Ureter (tissue), 1 donor: ENCODE data around the gene PCBP4. TPM values are rescaled to one million over a fixed set of nuclear protein-coding genes. Genes with fewer than 3 reads are reported as not detected.

Experiments used
- DNase-seq: peaks from one replicate; pipeline ENCODE4 v3.0.0-alpha.2; 2020; ENCODE audit warnings: low spot score
- total RNA-seq: library from RNA; stranded (reverse); gene quantifications from one replicate; pipeline ENCODE4 v1.2.4, GENCODE V29; 2023
- donor health status: DM: yes; HTN: yes; CAD: no.

The PCBP4 gene
- total RNA-seq, 1 donor from 2014 or later = 40.8 TPM

DNA sequence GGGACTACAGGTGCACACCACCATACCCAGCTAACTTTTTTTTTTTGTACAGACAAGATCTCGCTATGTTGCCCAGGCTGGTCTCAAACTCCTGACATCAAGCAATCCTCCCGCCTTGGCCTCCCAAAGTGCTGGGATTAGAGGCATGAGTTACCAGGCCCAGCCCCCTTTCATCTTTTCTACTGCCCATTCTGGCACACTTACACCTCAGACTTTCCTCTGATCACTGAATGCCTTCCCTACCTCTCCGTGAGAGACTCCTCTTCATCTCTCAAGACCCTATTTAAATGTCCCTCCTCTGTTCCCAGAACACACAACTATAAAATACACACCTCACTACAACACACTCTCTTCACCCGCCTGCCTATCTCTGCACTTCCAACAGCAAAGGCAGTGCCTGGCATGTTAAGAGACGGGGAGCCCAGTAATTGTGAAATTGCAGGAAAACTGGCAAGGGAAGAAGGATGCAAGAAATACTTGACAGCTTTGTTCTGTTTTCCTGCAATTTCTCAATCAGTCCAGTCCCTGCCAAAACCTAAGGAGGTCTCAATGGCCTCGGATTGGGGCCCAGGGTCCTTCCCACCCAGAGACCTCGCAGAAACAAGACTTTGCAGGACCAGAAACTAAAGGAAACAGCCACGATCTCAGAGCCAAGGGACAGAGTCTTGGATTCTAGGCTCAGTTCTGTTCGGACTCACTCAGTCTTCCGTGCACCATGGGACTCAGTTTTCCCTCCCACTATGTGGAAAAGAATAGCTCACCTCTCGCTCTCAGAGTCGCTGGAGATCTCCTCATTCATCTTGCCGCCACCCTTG lies 26.4 kb downstream of the PCBP4 start:
- DNase-seq = peak; percentile 39

DNA sequence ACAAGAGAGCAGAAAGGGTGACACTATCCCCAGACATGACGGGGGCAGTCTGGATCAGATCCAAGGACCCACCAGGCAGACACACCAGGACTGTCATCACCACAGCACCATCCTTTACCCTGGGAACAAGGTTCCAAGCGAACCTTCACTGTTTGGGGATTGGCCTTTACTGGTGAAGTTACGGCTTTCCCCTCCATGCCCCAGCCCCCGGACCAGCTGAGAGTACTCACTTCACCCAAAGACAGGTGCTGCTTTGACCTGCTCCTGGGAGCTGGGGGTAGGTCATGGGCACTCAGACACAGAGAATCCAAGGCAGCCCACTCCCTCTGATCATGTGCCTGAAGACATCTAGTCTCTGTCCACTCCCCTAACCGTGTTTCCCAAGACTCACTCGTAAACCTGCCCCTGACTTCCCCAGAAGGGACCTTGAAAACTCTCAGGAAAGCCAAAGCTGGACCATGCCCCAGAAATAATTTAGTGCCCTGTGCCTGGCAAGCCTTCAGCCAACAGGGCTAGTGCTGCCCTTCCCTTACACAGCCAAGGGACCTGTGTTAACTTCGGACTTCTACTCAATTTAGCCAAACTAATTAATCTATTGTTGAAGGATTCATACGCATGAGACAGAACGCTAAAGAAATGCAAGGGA lies 28.4 kb downstream of the PCBP4 start:
- peak; percentile 37 for DNase-seq

DNA sequence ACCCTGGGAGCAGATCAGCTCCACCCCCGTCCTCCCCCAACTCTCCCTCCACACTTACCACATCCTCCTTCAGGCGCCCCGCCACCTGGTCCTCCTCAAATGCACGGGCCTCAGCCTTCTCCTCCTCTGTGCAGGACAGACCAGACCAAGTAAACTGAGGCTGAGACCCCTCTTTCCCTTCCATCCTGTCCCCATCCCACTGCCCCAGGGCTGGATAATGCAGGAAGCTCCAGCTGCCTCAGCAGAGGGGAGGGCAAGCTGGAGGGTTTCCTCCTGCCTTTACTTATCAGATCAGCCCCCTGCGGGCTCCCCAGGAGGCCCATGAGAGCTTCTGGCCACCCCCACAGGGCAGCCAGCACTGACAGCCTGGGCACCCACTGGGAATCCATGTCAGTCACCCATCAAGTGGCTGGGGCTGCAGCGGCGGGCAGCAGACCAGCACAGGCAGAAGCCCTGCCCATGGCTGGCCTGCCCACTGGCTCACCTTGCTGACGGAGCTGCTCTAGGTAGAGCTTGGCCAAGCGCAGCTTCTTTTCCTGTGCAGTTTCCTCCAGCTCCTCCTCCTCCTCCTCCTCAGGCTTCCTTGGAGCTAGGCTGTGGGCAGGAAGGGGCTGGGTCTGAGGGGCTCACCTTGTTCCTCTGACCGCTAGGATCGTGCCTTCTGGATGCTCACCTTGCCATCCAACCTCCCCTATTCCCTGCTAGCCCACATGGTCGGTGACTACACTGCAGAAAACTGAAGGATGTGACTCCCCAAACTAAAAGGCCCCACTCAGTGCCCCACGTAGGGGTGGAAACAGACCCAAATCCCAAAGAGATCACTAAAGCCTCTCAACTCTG lies 29.4 kb downstream of the PCBP4 start:
- DNase-seq = peak; percentile 30

DNA sequence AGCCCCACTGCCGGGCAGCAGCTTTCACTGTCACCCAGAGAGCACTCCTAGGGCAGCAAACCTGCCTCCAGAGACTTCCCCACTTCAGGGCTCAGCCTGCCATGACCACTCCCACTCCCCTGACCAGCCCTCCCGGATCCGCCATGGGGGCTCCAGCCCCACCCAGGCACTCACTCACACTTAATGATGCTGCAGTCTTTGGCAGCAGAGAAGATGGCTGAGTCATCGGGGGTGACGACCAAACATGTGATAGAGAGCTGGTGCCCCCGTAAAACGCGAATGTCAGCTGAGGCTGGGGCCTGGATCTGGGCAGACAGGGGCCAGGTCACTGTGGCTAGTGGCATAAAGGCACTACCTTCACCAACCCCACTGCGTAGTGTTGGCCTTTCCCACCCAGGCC lies 30.2 kb downstream of the PCBP4 start:
- DNase-seq = peak; percentile 31

DNA sequence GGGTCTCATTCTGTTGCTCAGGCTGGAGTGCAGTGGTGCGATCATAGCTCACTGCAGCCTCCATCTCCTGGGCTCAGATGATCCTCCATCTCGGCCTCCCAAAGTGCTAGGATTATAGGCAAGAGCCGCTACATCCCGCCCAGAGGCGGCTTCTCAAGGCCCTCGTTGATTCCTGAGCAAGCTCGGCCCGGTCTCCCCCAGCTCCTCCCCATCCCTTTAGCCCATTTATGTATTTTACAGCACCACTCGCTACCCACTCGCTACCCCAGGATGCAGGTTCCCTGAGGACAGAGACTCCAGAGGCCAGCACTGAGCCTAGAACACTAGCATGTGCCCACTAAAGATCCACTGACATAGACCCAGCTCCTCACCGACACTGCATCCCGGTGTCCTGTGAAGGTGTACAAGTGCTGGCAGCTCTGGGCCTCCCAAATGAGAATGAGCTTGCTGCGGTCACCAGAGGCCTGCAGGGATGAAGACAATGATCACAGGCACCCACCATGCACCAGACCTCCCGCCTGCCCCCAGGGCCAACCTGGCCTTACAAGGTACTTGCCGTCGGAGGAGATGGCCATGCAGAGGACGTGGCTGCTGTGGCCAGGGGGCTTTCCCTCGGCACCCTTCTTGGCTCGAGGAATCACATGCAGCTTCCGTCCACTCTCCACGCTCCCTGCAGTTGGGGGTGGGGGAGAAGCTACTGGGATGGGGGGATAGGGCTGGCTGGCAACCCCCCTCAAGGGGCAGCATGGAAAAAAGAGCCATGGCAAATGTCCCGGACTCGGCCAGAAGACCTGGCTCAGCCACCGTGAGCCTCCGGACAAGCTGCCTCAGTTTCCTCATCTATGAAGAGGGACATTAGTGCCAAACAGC lies 31.1 kb downstream of the PCBP4 start:
- DNase-seq = peak; percentile 34

DNA sequence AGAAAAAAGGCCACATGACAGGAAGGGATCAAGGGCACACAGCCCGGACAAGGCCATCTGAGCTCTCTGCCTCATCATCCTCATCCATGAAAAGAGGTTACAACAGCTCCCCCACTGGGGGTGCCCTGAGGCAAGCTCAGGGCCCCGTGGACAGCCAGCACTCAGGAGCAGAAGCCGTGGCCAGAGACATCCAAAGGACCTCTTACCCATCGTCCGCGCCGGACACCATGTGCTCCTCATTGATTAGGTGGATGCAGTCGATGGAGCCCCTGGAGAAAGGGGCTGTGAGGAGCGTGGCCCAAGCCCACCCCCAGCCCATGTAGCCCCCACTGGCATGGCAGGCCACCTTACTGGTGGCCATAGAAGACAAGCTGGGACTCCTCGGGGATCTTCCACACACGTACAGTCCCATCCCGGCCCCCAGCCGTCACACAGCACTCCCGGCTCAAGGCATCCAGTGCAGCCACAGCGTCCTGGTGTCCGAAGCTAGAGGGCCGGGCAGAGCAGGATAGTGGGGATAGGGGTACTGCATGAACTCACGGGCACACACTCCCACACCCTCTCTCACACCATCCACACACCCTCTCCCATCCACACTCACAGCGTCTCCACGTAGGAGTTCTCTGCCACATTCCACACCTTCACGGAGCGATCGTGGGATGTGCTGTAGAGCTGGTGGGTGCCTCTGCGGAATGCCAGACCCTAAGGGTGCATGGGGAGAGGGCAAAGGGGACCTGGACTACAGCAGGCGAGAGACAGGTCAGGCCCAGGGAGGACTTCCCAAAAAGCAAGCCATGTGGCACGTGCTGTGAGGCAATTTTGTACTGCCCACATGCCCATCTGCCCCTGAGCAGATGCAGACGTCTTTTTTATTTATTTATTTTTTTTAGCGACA lies 32.0 kb downstream of the PCBP4 start:
- DNase-seq = peak; percentile 37

DNA sequence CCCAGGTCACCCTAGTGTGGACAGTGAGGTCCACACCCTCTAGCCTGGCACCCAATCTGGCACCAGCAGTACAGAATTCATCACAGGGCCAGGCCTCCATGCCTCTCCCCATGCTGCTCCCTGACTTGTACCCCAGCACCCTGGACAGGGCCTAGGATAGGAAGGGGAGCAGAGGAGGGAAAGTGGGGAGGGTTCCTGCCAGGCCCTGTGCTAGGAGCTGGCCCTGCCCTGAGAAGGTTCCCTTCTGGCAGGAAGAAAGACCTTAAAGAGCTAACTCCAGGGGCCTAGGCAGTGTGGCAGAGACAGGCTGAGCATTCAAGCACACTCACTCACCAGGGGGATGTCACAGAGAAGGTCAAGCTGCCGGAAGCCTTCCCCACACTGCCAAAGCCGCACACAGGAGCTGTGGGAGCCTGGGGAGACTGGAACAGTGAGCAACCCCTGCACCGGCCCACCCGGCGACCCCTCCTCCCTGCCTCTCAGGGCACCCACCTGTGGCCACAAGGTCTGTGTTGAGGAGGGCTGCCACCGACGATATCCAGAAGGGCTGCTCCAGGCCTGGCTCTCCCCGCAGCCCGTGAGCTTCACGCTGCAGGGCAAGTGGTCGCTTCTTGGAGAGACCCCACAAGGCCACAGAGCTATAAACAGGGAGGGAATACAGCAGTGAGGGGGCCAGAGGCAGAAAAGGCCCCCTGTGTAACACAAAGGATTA lies 33.0 kb downstream of the PCBP4 start:
- DNase-seq = peak; percentile 35

DNA sequence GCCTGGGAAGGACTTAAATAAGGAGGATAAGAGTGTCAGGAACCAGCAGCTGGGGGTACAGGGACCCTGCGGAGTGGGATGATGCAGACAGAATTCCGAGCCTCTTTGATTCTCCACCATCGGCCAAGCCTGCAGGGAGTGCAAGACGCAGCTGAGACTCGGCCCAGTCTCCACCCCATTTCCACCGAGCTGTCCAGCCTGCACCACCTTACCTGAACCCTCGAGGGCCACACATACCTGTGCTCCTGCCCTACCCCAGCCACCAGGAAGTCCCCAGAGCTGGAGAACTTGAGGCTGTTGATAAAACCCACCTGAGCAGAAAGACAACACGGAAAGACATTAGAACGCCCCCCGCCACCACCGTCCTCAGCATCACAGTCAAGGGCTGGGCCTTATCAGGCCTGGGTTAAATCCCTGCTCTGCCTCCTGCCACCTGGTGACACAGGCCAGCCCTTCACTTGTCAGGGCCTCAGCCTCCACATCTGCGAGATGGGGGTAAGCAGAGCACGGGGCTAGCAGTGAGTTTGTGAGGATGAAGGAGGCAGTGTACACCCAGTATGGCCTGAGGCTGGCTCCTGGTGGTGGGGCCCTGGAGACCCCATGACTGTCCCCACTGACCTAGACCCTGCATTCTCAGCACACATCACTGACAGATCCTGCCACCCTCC lies 33.6 kb downstream of the PCBP4 start:
- DNase-seq = peak; percentile 36

DNA sequence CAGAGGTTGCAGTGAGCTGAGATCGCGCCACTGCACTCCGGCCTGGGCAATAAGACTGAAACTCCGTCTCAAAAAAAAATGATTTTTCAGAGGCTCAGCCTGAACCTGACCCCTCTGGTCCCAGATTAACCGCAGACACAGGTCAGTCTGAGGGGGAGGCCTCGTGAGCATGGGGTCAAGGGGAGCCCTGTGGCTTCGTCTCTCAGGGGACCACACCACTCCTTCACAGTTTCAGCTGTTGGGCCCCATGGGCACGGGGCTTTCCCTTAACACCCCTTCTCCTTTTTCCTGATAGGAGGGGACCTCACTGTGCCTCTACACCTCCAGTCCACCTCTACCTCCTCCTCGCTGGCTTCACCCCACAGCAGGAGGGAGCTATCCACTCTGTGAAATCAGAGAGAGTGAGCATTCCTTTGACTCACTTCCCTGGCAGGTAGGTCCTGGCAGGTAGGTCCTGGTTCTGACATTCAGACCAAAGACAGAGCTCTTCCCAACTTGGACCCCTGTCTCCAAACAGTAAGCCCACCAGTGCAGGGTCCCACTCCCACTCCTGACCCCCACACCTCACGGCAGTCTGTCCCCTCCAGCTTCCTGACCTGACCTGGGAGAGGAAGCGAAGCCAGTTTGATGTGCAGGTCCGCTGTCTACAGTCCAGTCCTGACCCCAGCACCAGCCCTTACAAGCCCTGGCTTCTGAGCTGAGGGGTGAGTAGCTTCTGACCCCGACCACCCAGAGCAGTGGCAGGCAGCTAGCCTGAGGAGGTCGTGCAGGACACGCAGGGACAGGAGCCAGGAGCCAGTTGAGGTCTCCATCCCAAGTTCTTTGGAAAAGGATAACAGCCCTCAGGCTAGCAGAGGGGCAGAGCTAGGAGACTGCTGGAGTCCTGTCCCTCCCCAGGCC lies 34.5 kb downstream of the PCBP4 start:
- DNase-seq = peak; percentile 35

DNA sequence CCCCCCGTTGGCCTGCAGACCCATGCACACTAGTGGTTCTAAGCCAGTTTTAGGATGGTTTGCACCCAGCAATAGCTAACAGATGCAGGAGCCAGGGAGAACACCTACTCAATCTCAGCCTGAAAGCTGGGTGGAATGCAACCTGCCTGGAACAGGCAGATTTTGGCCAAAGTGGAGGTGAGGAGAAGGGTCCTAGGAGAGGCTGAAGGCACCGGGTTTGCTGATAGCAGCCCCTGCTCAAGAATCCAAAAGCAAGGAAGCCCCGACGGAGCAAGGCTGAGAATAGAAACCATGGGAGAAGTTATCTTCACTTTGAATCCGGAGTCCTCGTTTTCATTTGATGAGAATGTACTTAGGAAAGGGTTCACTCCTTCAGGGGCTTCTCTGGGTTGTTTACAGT lies 35.5 kb downstream of the PCBP4 start:
- peak; percentile 26 for DNase-seq

DNA sequence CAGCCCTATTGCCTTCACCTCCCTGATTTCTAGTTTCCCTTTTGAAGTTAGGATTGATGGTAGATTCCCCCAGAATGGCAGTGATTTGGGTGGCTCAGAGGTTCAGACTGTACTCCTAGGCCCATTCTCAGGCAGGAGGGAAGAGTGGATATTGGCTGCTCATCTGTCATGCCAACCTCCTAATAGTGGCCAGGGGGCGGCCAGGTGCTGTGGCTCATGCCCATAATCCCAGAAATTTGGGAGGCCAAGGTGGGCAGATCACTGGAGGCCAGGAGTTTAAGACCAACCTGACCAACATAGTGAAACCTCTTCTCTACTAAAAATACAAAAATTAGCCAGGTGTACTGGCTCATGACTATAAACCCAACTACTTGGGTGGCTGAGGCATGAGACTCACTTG lies 36.8 kb downstream of the PCBP4 start:
- peak; percentile 19 for DNase-seq

DNA sequence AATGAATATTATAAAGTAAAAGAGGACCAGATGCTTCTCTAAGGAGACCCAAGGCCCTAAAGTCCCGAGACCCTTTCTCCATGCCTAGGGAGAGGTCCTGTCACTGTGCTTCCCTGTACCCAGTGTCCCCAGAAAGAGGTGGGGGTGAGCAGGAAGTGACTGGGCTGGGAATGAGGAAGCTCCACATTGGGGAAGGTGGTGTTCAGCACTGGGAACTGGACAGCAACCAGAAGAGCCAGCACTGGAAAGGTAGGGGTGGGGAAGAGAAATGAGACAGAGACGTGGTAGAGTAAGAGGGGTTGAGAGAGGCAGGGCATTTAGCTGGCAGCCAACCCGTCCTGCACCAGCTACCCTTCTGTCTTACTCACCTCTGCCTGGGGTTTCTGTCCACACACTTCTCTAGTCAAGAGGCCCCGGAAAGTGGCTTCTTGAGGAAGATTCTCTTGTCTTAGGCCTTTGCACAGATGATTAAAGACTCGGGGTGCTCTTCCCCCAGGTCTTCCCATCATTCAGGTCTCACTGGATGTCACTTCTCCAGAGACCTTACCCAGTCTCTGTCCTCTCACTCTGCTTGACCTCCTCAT lies 37.7 kb downstream of the PCBP4 start:
- no peak for DNase-seq

DNA sequence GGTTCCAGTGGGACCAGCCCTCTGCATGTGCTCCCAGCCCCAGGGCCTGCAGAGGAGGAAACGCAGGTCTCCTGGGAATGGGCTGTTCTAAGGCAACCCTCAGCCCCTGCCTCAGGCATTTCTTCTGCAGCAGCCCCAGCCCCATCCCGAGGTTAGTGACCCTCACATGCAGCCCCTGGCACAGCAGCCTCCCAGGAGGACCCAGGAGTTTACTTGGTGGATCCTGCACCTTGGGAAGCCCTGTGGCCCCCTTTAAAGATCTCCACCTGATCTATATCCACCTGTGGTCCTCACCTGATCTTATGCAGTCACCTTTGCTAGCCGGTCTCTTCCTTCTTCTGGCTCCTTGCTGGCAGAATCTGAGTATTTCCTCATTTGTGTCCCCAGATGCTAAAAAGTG lies 38.3 kb downstream of the PCBP4 start:
- peak; percentile 18 for DNase-seq

DNA sequence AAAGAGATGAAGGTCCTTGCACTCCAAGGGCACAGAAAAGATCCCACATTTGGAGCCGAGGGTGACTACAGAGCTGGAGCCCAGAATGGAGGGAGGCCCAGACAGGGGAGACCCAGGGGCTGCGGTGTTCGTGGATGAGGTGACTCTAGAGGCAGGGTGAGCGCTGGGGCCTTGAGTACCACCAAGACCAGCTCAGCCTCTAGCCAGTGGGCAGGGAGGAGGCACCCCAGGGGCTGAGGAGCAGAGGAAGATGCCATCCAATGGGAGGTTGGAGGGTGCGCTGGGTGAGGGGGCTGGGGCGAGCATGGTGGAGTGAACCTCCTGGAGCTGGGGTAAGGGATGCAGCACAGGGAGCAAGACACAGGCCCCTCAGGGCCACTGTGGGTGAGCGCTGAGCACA lies 38.8 kb downstream of the PCBP4 start:
- peak; percentile 36 for DNase-seq

DNA sequence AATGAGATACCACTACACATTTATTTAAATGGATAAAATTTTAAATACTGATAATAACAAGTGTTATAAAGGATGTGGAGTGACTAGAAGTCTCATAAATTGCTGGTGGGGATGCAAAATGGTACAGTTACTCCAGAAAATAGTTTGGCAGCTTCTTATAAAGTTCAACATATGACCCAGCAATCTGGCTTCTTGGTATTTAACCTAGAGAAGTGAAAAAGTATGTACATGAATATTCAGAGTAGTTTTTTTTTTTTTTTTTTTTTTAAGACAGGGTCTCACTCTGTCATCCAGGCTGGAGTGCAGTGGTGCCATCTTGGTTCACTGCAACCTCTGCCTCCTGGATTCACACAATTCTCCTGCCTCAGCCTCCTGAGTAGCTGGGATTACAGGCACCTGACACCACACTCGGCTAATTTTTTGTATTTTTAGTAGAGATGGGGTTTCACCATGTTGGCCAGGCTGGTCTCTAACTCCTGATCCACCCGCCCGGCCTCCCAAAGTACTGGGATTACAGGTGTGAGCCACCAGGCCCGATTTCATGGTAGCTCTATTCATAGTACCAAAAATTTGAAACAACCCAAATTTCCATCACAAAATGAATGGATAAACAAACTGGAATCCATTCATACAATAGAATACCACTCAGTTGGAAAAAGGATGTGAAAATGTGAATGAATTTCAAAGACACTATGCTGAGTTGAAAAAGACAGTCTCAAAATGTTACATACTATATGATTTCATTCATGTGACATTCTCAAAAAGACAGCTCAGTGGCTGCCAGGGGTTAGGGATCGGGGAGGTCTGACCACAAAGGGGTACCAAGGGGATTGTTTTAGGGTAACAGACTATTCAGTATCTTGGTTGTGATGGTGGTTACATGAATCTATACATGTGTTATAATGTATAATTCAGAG lies 39.9 kb downstream of the PCBP4 start:
- DNase-seq = no peak

DNA sequence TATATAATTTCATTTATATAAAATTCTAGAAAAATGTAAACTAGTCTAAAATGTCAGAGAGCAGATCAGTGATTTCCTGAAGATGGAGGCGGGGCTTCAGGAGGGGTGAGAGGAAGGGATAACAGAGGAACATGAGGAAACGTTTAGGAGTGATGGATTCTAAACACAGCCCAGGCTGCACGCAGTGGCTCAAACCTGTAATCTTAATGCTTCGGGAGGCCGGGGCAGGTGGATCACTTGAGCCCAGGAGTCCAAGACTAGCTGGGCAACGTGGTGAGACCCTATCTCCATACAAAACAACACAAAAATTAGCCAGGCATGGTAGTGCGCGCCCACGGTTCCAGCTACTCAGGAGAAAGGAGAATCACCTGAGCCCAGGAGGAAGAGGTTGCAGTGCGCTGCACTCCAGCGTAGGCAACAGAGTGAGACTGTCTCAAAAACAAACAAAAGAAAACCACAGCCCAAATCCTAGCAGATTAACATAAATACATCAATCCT lies 46.1 kb downstream of the PCBP4 start:
- no peak for DNase-seq
